Prostate gland (tissue), 2 donors: Measurements from ENCODE around the gene MCHR2.

ENCODE experiments used
- POLR2A ChIP-seq: fragments of 450-650 bp; IDR thresholded peaks from one replicate; pipeline ENCODE4 v1.6.1; 2016; ENCODE audit warnings: antibody characterized with exemption, mild to moderate bottlenecking
- TF ChIP-seq, protein P1 (sequence below), 4 experiments: fragments of 200-600 bp in 2 of 4; fragments of 450-650 bp in 2 of 4; sonication (generic) in 2 of 4; IDR thresholded peaks; 1 replicate in 3 of 4; 2 replicates in 1 of 4; pipeline ENCODE4 v1.5.1; 2016 to 2019; ENCODE audit warnings: antibody characterized with exemption in 4 of 4, mild to moderate bottlenecking in 2 of 4, moderate library complexity in 2 of 4

DNA sequence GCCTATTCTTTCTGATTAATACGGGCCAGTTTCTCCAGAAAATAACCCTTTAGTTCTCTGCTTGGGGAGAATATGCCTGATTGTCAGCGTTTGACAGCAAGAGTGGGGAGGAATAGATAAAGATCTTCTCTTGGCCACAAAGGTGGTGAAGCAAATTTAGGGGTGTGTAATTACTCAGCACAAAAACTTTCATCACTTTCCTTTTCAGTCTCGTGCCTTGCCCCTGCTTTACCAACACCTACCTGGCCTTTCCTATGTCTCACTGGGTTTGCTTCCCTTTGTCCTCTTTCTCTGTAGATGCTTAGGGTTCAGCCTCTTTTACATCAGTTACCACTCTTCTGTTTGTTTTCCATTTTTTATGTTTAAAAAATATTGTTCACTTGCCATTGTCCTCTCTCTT is 99.2 kb downstream of the MCHR2 start:
- TF ChIP-seq, protein P1, sequence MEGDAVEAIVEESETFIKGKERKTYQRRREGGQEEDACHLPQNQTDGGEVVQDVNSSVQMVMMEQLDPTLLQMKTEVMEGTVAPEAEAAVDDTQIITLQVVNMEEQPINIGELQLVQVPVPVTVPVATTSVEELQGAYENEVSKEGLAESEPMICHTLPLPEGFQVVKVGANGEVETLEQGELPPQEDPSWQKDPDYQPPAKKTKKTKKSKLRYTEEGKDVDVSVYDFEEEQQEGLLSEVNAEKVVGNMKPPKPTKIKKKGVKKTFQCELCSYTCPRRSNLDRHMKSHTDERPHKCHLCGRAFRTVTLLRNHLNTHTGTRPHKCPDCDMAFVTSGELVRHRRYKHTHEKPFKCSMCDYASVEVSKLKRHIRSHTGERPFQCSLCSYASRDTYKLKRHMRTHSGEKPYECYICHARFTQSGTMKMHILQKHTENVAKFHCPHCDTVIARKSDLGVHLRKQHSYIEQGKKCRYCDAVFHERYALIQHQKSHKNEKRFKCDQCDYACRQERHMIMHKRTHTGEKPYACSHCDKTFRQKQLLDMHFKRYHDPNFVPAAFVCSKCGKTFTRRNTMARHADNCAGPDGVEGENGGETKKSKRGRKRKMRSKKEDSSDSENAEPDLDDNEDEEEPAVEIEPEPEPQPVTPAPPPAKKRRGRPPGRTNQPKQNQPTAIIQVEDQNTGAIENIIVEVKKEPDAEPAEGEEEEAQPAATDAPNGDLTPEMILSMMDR (IDR thresholded peaks at IDR 0.05) = no peak
- no peak for TF ChIP-seq POLR2A
